ENCODE results near the gene DNAJB8. TPM values are rescaled to one million over a fixed set of nuclear protein-coding genes. Genes with fewer than 3 reads are reported as not detected.
A peak's percentile ranks its signal among the peaks of the same experiment; 100 is the strongest.

DNAJB8 gene
- total RNA-seq, 1 donor from 2014 or later = not detected

DNA sequence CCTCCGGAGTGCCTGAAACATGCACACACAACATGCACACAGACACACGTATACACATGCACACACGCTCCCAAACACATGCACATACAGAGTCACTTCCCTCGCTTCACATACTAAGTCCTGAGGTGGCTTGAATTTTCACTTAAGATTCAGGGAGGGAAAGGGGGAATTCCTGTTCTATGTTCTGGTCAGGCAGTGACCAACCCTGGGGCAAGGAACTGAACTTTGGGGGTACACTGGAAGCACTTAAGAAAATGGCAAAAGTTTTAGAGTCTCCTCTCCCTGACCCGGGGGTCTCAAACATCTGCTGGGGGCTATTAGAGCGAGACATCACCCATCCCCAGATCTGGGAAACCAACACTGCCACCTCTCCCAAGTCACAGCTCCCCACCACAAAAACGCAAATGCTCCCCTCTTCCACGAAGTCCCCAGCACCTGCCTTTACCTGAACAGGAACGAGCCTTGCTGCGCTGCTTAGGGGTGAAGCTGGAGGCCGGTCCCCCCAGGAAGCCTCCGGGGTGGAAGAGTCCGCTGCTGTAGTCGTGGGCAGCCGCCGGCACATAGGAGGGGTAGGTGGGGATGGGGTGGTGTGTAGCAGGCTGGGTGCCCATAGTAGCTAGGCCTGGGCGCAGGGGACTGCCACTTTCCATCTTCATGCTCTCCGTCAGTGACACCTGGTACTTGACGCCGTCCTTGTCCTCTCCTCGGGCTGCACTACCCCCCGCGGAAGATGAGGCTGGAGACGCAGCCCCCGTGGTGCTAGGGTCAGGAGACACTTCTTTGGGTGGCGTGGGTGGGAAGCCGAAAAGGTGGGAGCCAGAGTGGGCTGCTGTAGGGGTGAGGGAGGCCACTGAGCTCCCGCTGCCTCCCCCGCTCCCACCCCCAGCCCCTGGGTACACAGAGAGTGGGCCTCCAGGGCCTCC, 18.9 kb upstream of the DNAJB8 start:
- peak overlapping the region; percentile 15 for H3K4me3 ChIP-seq (ENCODE audit: insufficient read depth, low read depth, low read length)
- TF ChIP-seq EZH2 (IDR thresholded peaks at IDR 0.05; ENCODE audit: insufficient read depth, low read length) = peak; percentile 63
- TF ChIP-seq, protein P1, sequence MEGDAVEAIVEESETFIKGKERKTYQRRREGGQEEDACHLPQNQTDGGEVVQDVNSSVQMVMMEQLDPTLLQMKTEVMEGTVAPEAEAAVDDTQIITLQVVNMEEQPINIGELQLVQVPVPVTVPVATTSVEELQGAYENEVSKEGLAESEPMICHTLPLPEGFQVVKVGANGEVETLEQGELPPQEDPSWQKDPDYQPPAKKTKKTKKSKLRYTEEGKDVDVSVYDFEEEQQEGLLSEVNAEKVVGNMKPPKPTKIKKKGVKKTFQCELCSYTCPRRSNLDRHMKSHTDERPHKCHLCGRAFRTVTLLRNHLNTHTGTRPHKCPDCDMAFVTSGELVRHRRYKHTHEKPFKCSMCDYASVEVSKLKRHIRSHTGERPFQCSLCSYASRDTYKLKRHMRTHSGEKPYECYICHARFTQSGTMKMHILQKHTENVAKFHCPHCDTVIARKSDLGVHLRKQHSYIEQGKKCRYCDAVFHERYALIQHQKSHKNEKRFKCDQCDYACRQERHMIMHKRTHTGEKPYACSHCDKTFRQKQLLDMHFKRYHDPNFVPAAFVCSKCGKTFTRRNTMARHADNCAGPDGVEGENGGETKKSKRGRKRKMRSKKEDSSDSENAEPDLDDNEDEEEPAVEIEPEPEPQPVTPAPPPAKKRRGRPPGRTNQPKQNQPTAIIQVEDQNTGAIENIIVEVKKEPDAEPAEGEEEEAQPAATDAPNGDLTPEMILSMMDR (IDR thresholded peaks at IDR 0.05; ENCODE audit: insufficient read depth, low read depth, low read length) = no peak
- peaks cover 71% of the 10 kb centered on the region for H3K27me3 ChIP-seq (ENCODE audit: insufficient read depth, low read length)
- no peak overlapping the region for H3K27ac ChIP-seq (ENCODE audit: low read depth, low read length)
- H3K79me2 ChIP-seq (ENCODE audit: insufficient read depth, low read length) = peaks cover 12% of the 10 kb centered on the region
- no peaks in the 10 kb centered on the region for H3K9me3 ChIP-seq (ENCODE audit: insufficient read depth, low read depth, low read length)
- no peak for FAIRE-seq
- H3K4me1 ChIP-seq (ENCODE audit: insufficient read depth, low read length) = peaks cover 38% of the 10 kb centered on the region
- H3K9ac ChIP-seq (ENCODE audit: low read length) = no peak overlapping the region
- H2AFZ ChIP-seq (ENCODE audit: low read depth, low read length) = no peak overlapping the region
- no peak overlapping the region for H3K4me3 Mint-ChIP-seq (ENCODE audit: unreplicated experiment)
- H3K9me3 Mint-ChIP-seq (ENCODE audit: unreplicated experiment) = peaks cover 2% of the 10 kb centered on the region
- H4K20me1 ChIP-seq (ENCODE audit: insufficient read depth, low read length) = peaks cover 24% of the 10 kb centered on the region
- H3K27ac Mint-ChIP-seq (ENCODE audit: unreplicated experiment) = no peak overlapping the region
- H3K36me3 Mint-ChIP-seq (ENCODE audit: low read depth, unreplicated experiment) = no peaks in the 10 kb centered on the region
- H3K4me1 Mint-ChIP-seq (ENCODE audit: low read depth, unreplicated experiment) = peaks cover 21% of the 10 kb centered on the region
- no peak for DNase-seq (ENCODE audit: low read depth)
- peak overlapping the region; percentile 89 for H3K4me2 ChIP-seq (ENCODE audit: low read length)
- peaks cover 54% of the 10 kb centered on the region for H3K27me3 Mint-ChIP-seq (ENCODE audit: low read depth, unreplicated experiment)
- H3K36me3 ChIP-seq (ENCODE audit: insufficient read depth, low read length) = no peaks in the 10 kb centered on the region

DNA sequence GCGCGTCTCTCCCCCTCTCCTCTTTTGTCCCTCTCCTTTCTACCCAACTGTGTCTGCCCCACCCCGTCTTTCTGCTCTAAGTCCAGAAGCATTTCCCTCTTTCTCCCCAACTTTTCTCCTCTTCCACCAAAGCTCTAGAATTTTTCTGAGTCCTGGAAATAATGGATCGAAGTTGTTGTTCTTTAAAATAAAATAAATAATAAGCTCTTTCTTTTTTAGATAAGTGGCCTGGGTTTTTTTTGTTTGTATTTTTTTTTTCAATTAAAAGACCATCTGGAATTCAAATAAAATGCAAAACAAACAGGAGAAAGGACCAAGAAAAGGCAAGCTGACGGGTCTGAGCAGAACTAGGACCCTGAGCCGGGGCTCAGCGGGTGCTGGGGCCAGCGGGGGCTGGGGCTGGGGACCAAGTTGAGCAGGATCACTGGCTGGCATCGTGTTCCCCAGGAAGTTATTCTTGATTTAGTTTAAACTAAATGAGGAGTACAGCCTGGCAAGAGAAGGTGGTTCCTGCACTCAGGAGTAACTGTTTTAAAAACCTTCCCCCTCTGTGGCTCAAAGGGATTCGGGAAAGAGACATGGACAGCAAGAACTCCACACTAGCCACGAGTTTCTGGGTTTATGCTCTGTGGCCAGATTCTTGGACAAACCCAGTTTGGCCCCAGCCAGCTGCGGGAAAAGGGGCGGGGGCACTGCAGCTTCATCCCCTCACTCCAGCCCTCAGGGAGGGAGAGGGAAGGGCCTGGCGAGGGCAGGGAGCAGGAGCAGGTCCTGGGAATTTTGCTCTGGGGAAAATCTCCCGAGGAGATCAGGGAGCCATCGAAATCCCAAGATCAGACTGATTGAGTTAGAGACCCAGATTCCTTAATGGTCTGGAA, 18.0 kb upstream of the DNAJB8 start:
- Histone ChIP-seq H4K20me1 (ENCODE audit: insufficient read depth, low read length) (peaks cover 15% of the 10 kb centered on the region), H3K27ac (ENCODE audit: low read depth, low read length) (no peak overlapping the region), H3K9me3 (ENCODE audit: insufficient read depth, low read depth, low read length) (no peaks in the 10 kb centered on the region), H3K4me2 (ENCODE audit: low read length) (peak overlapping the region; percentile 89), H3K27me3 (ENCODE audit: insufficient read depth, low read length) (peaks cover 70% of the 10 kb centered on the region), H3K36me3 (ENCODE audit: insufficient read depth, low read length) (no peaks in the 10 kb centered on the region), H2AFZ (ENCODE audit: low read depth, low read length) (no peak overlapping the region), H3K79me2 (ENCODE audit: insufficient read depth, low read length) (peaks cover 12% of the 10 kb centered on the region), H3K9ac (ENCODE audit: low read length) (no peak overlapping the region), H3K4me1 (ENCODE audit: insufficient read depth, low read length) (peaks cover 37% of the 10 kb centered on the region), H3K4me3 (ENCODE audit: insufficient read depth, low read depth, low read length) (no peak overlapping the region)
- FAIRE-seq = no peak
- peaks cover 2% of the 10 kb centered on the region for H3K9me3 Mint-ChIP-seq (ENCODE audit: unreplicated experiment)
- DNase-seq (ENCODE audit: low read depth) = no peak
- H3K4me3 Mint-ChIP-seq (ENCODE audit: unreplicated experiment) = no peak overlapping the region
- H3K27ac Mint-ChIP-seq (ENCODE audit: unreplicated experiment) = peak overlapping the region; percentile 41
- H3K27me3 Mint-ChIP-seq (ENCODE audit: low read depth, unreplicated experiment) = peaks cover 60% of the 10 kb centered on the region
- H3K36me3 Mint-ChIP-seq (ENCODE audit: low read depth, unreplicated experiment) = no peaks in the 10 kb centered on the region
- H3K4me1 Mint-ChIP-seq (ENCODE audit: low read depth, unreplicated experiment) = peaks cover 21% of the 10 kb centered on the region
- no peak for TF ChIP-seq EZH2 (IDR thresholded peaks at IDR 0.05; ENCODE audit: insufficient read depth, low read length)
- TF ChIP-seq, protein P1 (IDR thresholded peaks at IDR 0.05; ENCODE audit: insufficient read depth, low read depth, low read length) = no peak
